Measurements from ENCODE around the gene DNAJC1.

GRCh38 chr10:21721000-21721665 lies 282.4 kb downstream of the DNAJC1 start:
- TF ChIP-seq CTCF (IDR thresholded peaks at IDR 0.05) (no peak), ZFX (IDR thresholded peaks at IDR 0.05; ENCODE audit: borderline replicate concordance) (no peak)

Data from 22Rv1 (cell line).